DND-41 (cell line): ENCODE measurements around the gene OPRL1.

Experiments
- ATAC-seq: fragments of 200-7000 bp; cut with Tn5 transposase; 3 replicates; pipeline ENCODE4 v1.9.1; 2021; ENCODE audit warnings: low read depth; ENCODE audit not compliant: insufficient read depth
- DNase-seq: peaks from one replicate; pipeline ENCODE4 v3.0.0-alpha.2; 2020
- H2AFZ ChIP-seq: 2 replicates; pipeline ENCODE4 v1.6.0; 2012; ENCODE audit warnings: low read depth, low read length
- H3K27ac ChIP-seq: 2 replicates; pipeline ENCODE4 v1.5.1; 2012; ENCODE audit warnings: low read length, inconsistent platforms
- H3K27me3 ChIP-seq: fragments of 200-600 bp; sonication (generic); 2 replicates; pipeline ENCODE4 v1.6.0; 2012; ENCODE audit warnings: low read length, mild to moderate bottlenecking, inconsistent platforms; ENCODE audit not compliant: insufficient read depth, poor library complexity
- H3K36me3 ChIP-seq: 2 replicates; pipeline ENCODE4 v1.5.1; 2012; ENCODE audit warnings: low read length, inconsistent platforms; ENCODE audit not compliant: insufficient read depth
- H3K4me1 ChIP-seq: 2 replicates; pipeline ENCODE4 v1.5.1; 2012; ENCODE audit warnings: mild to moderate bottlenecking, low read length; ENCODE audit not compliant: insufficient read depth
- H3K4me2 ChIP-seq: 2 replicates; pipeline ENCODE4 v1.6.0; 2012; ENCODE audit warnings: mild to moderate bottlenecking, moderate library complexity, low read length, inconsistent platforms; ENCODE audit not compliant: insufficient read depth
- H3K4me3 ChIP-seq, 2 experiments: fragments of 200-600 bp in 1 of 2; shearing (Covaris generic) in 1 of 2; 2 replicates each; pipeline ENCODE4 v1.5.1; 2012 to 2016; ENCODE audit warnings: inconsistent platforms in 2 of 2, low read length in 2 of 2, mild to moderate bottlenecking in 2 of 2, low read depth in 1 of 2, moderate library complexity in 1 of 2
- H3K79me2 ChIP-seq: 2 replicates; pipeline ENCODE4 v1.6.0; 2012; ENCODE audit warnings: low read length, inconsistent platforms; ENCODE audit not compliant: insufficient read depth
- H3K9ac ChIP-seq: 2 replicates; pipeline ENCODE4 v1.6.0; 2012; ENCODE audit warnings: low read depth, mild to moderate bottlenecking, inconsistent platforms, low read length, moderate library complexity
- H3K9me3 ChIP-seq: 2 replicates; pipeline ENCODE4 v1.5.1; 2012; ENCODE audit warnings: low read length, moderate library complexity, mild to moderate bottlenecking, inconsistent platforms; ENCODE audit not compliant: insufficient read depth, severe bottlenecking
- H4K20me1 ChIP-seq: 2 replicates; pipeline ENCODE4 v1.6.0; 2012; ENCODE audit warnings: low read length; ENCODE audit not compliant: insufficient read depth
- EZH2 ChIP-seq: IDR thresholded peaks from 3 replicates; pipeline ENCODE4 v1.6.1; 2012; ENCODE audit warnings: borderline replicate concordance, low read depth, mild to moderate bottlenecking, moderate library complexity, low read length, inconsistent platforms; ENCODE audit not compliant: severe bottlenecking
- TF ChIP-seq, protein P1 (sequence below): IDR thresholded peaks from 2 replicates; pipeline ENCODE4 v1.5.1; 2012; ENCODE audit warnings: borderline replicate concordance, low read length, moderate library complexity, mild to moderate bottlenecking; ENCODE audit not compliant: poor library complexity, severe bottlenecking; ENCODE audit errors: extremely low read depth

The OPRL1 gene

DNA sequence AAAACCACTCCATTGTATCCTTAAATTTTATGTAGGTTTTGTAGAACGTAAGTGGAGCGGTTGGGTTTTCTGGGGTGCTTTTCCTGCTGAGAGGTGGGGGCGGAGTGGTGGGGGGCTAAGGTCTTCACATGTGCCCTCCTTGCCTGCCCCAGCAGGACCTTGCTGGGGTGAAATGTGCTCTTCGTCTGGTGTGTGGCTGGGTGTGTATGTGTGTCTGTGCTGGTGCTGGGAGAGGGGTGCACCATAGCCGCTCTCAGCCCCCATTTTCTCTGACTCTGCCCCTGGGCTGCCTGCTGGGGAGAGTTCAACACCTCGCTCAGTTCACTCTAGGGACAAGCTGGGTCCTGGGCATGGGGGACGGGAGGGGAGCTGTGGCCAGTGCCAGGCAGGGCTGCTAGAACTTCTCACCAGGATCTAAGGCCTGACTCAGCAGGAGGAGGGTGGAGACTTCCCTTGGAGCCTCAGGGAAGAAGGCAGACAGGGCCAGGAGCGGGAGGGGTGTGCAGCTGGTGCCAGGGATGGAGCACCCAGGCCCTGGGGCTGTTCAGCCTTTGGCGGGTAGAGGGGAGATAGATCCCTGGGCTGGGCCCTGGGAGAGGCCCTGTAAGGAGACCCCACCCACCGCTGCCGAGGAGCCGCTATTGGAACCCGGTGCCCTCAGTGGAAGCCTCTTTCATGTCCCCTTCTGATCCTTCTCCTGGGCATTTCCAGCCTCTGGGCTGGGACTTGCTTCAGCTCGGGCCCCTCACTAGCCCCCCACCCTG is 35.2 kb upstream of the OPRL1 start:
- H3K4me2 ChIP-seq: no peak overlapping the region
- H3K9ac ChIP-seq: no peak overlapping the region
- ATAC-seq: no peak

DNA sequence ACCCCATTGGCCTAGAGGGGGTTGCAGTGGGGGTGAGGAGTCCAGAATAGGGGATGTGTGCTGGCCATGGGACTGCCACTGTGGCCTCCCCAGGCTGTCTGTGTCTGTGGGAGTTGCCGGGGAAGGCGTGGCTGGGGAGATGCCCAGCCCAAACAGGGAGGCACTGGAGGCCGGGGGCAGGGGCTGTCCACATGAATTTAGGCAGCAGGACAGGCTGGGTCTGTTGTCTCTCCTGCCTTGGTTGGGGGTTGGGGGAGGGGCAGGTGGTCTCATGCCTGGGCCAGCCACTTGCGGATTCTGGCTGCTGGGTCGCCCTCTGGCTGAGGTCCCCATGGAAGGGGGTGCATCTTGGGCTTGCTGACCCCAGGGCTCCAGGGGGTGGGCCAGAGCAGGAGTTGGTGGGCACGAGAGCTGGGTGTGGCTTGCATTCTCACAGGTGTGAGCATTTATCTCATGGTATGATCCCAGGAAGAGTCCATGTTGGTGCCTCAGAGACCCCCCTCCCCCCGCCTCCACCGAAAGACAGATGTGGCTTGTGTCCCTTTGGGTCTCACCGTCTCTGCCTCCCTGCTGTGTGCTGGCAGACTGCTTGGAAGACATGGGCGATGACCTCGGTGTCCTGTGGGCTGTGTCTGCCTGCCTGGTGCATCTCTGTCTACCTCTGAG is 34.4 kb upstream of the OPRL1 start:
- no peak for ATAC-seq
- Histone ChIP-seq H3K4me1 (peaks cover 15% of the 10 kb centered on the region), H3K4me2 (no peak overlapping the region), H3K79me2 (no peaks in the 10 kb centered on the region), H3K36me3 (no peaks in the 10 kb centered on the region), H3K9ac (no peak overlapping the region), H2AFZ (no peak overlapping the region), H3K27ac (no peak overlapping the region), H3K4me3 (no peak overlapping the region), H3K27me3 (peaks cover 20% of the 10 kb centered on the region), H4K20me1 (no peaks in the 10 kb centered on the region), H3K9me3 (no peaks in the 10 kb centered on the region)
- DNase-seq: no peak
- TF ChIP-seq EZH2: no peak
- TF ChIP-seq, protein P1, sequence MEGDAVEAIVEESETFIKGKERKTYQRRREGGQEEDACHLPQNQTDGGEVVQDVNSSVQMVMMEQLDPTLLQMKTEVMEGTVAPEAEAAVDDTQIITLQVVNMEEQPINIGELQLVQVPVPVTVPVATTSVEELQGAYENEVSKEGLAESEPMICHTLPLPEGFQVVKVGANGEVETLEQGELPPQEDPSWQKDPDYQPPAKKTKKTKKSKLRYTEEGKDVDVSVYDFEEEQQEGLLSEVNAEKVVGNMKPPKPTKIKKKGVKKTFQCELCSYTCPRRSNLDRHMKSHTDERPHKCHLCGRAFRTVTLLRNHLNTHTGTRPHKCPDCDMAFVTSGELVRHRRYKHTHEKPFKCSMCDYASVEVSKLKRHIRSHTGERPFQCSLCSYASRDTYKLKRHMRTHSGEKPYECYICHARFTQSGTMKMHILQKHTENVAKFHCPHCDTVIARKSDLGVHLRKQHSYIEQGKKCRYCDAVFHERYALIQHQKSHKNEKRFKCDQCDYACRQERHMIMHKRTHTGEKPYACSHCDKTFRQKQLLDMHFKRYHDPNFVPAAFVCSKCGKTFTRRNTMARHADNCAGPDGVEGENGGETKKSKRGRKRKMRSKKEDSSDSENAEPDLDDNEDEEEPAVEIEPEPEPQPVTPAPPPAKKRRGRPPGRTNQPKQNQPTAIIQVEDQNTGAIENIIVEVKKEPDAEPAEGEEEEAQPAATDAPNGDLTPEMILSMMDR: no peak

More for the DNA sequence above, 35.2 kb upstream of the OPRL1 start:
- H3K27ac ChIP-seq: no peak overlapping the region
- H3K36me3 ChIP-seq: no peaks in the 10 kb centered on the region
- no peak overlapping the region for H2AFZ ChIP-seq
- no peak for DNase-seq
- H3K79me2 ChIP-seq: no peaks in the 10 kb centered on the region
- H3K4me1 ChIP-seq: peaks cover 15% of the 10 kb centered on the region
- H3K9me3 ChIP-seq: no peaks in the 10 kb centered on the region
- TF ChIP-seq, protein P1: no peak
- TF ChIP-seq EZH2: no peak
- peaks cover 29% of the 10 kb centered on the region for H3K27me3 ChIP-seq
- H3K4me3 ChIP-seq: no peak overlapping the region
- H4K20me1 ChIP-seq: 0 out of 2 replicates have a peak, but pooled peaks cover 2% of the 10 kb centered on the region

DNA sequence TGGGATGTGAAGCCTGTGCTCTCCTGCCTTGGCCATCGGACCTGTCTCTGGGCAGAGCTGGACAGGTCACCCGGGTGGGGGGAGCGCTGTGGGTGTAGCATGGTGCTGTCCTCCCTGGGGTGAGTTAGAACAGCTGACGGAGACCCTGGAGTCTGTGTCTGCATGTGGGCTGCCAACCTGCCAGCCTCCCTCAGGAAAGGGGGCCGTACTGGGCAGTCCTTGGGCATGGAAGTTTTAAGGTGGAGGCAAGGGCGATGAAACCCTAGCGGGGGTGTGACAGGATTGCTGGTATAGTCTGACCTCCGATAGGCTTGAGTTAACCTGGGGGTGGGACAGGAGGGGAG is 32.9 kb upstream of the OPRL1 start:
- Histone ChIP-seq H3K9ac (no peak overlapping the region), H3K27ac (no peak overlapping the region), H3K36me3 (no peaks in the 10 kb centered on the region), H3K79me2 (no peaks in the 10 kb centered on the region), H4K20me1 (no peaks in the 10 kb centered on the region), H3K4me3 (no peak overlapping the region), H2AFZ (no peak overlapping the region), H3K9me3 (no peaks in the 10 kb centered on the region), H3K4me1 (peaks cover 5% of the 10 kb centered on the region), H3K4me2 (no peak overlapping the region), H3K27me3 (peaks cover 5% of the 10 kb centered on the region)
- TF ChIP-seq EZH2: no peak
- TF ChIP-seq, protein P1: no peak
- no peak for ATAC-seq
- DNase-seq: no peak

DNA sequence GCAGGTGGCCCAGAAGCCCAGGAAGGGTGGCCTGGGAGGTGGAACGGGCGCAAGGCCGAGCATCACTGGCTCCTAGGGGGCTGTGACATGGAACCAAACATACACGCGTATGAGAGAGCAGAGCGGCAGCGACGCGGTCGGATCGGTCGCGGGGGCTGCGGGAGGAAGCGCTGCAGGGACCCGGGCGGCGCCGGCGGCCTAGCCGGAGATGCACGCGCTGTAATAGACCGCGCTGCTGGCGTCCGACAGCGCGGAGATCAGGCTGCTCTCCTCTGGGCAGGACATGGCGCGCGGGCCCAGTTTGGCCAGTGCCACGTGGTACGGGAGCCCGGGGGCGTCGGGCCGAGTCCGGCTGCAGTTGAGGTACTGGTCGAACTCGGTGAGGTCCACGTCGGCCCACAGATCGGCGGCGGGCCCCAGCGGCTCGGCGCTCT is 31.9 kb upstream of the OPRL1 start:
- Histone ChIP-seq H3K4me1 (no peaks in the 10 kb centered on the region), H3K4me2 (no peak overlapping the region), H4K20me1 (no peaks in the 10 kb centered on the region), H3K4me3 (no peak overlapping the region), H3K9me3 (no peaks in the 10 kb centered on the region), H2AFZ (no peak overlapping the region), H3K27me3 (no peaks in the 10 kb centered on the region), H3K36me3 (no peaks in the 10 kb centered on the region), H3K27ac (no peak overlapping the region), H3K9ac (no peak overlapping the region), H3K79me2 (no peaks in the 10 kb centered on the region)
- no peak for DNase-seq
- ATAC-seq: no peak
- no peak for TF ChIP-seq EZH2
- TF ChIP-seq, protein P1: no peak
